PFSK-1 (cell line): ENCODE measurements around the gene DNAH10.

Source experiments
- FOXP2 ChIP-seq: optimal IDR thresholded peaks from 2 replicates; pipeline ENCODE3; 2011; ENCODE audit warnings: borderline replicate concordance, control low read depth, inconsistent platforms; ENCODE audit not compliant: insufficient read depth; ENCODE audit errors: extremely low read length, extremely low read depth
- POLR2AphosphoS5 ChIP-seq: IDR thresholded peaks from 2 replicates; pipeline ENCODE4 v1.6.1; 2012; ENCODE audit warnings: low read depth, mild to moderate bottlenecking, control low read depth, low read length, moderate library complexity
- REST ChIP-seq, 2 experiments: IDR thresholded peaks; 2 replicates each; pipeline versions ENCODE4 v1.6.1 to v1.8.0; 2011 to 2012; ENCODE audit warnings: low read depth in 2 of 2, low read length in 2 of 2, control low read depth in 1 of 2, inconsistent platforms in 1 of 2, mild to moderate bottlenecking in 1 of 2, moderate library complexity in 1 of 2; ENCODE audit not compliant: insufficient read depth in 1 of 2
- SIN3A ChIP-seq: IDR thresholded peaks from 2 replicates; pipeline ENCODE4 v1.6.1; 2012; ENCODE audit warnings: mild to moderate bottlenecking, low read length, moderate library complexity, borderline replicate concordance; ENCODE audit not compliant: insufficient read depth
- TAF1 ChIP-seq: IDR thresholded peaks from 2 replicates; pipeline ENCODE4 v1.6.1; 2012; ENCODE audit warnings: low read length, control low read depth, borderline replicate concordance; ENCODE audit not compliant: insufficient read depth

Gene DNAH10

DNA sequence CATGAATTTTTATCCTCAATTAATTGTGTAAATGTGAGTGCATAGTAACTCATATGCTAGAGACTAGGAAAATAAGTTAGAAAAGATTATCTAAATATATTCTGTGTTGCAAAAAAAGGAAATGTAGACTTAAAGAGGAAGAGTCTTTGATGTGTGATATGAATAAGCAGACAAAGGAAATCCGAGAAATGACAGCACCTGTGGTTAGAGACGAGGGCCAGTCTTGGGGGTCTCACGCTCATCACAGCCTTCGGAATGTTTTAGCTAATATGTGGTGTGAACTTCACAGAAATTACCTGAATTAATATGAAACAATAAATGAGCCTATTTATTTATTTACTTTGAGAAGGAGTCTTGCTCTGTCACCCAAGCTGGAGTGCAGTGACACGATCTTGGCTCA, 38.3 kb upstream of the DNAH10 start:
- TF ChIP-seq FOXP2 (no peak), REST (IDR thresholded peaks at IDR 0.05; ENCODE audit: insufficient read depth in 1 of 2, low read depth in 2 of 2, low read length in 2 of 2) (no peak), TAF1 (no peak), SIN3A (no peak), POLR2AphosphoS5 (no peak)

DNA sequence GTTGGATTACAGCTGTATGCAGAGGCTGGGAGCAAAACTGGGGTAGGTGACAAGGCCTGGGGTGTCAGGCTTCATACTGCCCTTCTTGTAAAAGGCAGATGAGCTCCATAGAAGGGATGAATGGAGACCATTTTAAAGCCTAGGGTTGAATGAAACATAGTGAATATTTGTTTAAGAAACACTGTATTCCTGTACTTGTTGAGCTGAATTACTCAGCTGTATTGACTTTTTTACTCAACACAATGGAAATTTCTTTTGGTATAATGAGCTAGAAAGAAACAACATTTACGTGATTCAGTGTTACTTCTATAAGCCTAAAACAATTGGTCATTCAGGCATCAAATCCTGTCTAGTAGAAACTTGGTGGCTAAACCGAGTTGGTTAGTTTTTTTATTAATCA, 35.9 kb upstream of the DNAH10 start:
- TF ChIP-seq TAF1 = no peak
- no peak for TF ChIP-seq POLR2AphosphoS5
- no peak for TF ChIP-seq SIN3A
- TF ChIP-seq REST (IDR thresholded peaks at IDR 0.05; ENCODE audit: insufficient read depth in 1 of 2, low read depth in 2 of 2, low read length in 2 of 2) = no peak
- no peak for TF ChIP-seq FOXP2

GRCh38 chr12:123726962-123727361, 35.1 kb upstream of the DNAH10 start:
- TF ChIP-seq TAF1 (no peak), FOXP2 (no peak), POLR2AphosphoS5 (no peak), SIN3A (no peak), REST (IDR thresholded peaks at IDR 0.05; ENCODE audit: insufficient read depth in 1 of 2, low read depth in 2 of 2, low read length in 2 of 2) (no peak)

- TF ChIP-seq POLR2AphosphoS5 = no peak
- no peak for TF ChIP-seq SIN3A
- TF ChIP-seq FOXP2 = no peak
- TF ChIP-seq TAF1 = no peak
- no peak for TF ChIP-seq REST (IDR thresholded peaks at IDR 0.05; ENCODE audit: insufficient read depth in 1 of 2, low read depth in 2 of 2, low read length in 2 of 2)
Observed at GRCh38 chr12:123727878-123728277, 34.2 kb upstream of the DNAH10 start.

DNA sequence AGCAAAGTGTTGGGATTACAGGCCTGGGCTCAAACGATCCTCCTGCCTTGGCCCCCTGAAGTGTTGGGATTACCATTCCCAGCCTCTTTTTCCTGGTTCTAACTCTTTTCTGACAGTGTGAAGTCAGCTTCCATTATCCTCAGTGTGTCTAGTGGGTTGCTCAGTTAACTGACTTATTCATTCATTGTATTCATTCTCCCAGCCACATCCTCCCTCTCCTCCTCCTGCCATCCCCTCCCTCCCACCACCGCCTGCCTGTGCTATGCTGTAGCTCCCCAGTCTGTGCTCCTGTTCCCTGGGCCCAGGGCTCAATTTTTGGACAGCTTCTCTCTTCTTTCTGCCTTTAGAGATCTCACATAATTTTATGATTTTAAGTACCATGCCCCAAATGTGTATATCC, 30.5 kb upstream of the DNAH10 start:
- TF ChIP-seq POLR2AphosphoS5 (no peak), REST (IDR thresholded peaks at IDR 0.05; ENCODE audit: insufficient read depth in 1 of 2, low read depth in 2 of 2, low read length in 2 of 2) (no peak), SIN3A (no peak), TAF1 (no peak), FOXP2 (no peak)
